NCI-H1694 treated with DMSO at 0.1 percent for 48 hours (cell line): Measurements from ENCODE around the gene ARHGAP22.

Source experiments
- DNase-seq: peaks from one replicate; lab custom pipeline; 2025; lab: John Stamatoyannopoulos, UW

The ARHGAP22 gene

GRCh38 chr10:48607356-48608278 lies 2.7 kb upstream of the ARHGAP22 start:
- DNase-seq, result no peak

DNA sequence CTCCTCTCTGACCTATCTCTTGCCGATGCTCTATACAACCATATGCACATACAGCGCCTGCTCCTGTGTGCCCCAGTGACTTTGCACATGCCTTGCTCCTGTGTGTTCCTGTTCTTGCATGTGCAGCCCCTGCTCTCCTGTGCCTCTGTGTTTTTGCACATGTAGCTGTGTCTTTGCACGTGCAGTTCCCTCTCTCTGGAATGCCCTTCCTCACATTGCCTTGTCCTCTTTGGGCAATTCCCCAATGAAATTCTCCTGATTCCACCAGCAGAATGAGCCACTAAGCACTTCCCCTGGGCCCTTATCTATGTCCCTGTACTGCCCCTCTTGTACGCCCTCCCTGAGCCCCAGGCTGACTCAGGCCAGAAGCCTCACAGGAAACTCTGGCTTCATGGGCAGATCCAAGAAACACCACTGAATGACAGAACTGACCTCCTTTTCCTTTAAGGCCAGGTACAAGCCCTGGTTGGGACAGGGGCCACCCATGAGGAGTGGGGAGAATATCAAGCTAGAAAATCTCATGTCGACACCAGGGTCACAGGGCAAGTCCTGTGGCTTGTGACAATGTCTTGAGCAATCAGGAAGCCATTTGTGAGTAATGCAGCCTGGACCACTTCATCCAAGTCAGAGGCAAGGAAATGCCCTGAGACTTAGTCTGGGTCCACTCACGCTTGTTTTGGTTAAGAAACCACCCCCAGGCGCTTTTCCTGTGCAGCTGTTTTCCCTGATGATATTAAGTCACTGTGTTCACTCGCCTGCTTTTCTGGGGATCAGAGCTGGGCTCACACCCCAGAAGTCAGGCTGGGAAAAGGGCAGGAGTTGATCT lies 1.9 kb upstream of the ARHGAP22 start:
- DNase-seq, result no peak

DNA sequence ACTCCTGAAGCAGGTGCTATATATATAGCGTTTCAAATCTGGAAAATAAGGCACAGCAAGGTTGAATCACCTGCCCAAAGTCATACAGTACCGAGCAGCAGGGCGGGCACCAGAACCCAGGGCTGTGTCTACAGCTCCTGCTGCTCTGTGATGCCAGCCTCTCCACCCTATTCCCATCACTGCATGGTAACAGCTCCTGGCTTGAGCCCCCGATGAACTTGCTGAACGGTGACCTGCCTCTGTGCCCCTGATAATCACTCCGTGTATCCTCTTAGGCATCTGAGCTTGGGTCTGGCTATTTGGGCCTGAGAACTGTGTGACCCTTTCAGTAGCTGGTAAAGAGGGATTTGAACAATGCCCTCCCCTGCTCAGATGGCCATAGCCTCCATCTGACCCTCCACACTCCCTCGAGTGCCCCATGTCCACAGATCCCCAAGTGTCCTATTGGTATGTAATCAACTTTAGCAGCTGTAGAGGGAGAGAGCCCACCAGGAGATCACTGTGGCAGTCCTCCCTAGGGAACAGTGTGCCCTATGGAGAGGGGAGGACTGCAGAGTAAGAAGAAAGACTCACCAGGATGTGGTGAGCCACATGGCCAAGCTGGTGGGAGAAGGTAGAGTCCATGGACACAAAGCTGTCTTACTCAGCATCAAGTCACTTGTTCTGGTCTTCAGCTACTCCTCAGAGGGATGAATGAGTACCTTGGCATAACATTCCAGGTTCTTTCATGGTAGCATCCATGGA lies 1.1 kb upstream of the ARHGAP22 start:
- DNase-seq, result no peak

GRCh38 chr10:48604039-48604990 lies 558 bp downstream of the ARHGAP22 start:
- DNase-seq, result no peak

GRCh38 chr10:48603421-48604038 lies 1.3 kb downstream of the ARHGAP22 start:
- DNase-seq, result no peak

DNA sequence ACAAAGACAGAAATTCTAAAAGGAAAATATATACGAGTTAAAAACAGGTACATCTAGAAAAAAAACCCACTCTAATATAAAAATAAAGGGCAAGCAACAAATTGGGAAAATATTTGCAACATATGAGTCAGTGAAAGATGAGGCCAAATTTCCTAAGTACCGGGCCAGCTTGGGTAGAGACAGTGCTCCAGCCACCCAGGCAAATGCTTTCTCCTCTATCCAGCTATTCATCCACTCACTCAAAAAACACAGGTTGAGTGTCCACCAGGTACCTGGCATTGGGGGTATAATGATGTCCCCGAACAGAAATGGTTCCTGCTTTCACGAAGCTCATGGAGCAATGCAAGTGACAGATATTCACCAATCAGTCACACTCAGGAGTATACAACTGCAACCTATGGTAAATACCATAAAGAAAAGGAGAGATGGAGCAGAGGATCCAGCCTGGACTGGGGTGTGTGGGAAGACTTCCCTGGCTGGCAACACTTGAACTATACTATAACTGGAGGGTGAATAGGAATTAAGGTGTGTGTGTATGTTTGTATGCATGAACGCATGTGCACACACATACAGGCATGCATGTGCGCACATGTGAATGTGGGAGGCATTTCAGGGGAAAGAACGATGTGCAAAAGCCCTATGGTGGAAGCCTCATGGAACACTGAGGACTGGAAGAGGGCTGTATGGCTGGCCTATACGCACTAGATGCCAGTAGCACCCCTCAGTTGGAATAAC lies 2.3 kb downstream of the ARHGAP22 start:
- DNase-seq, result no peak

- no peak for DNase-seq
Observed at GRCh38 chr10:48601789-48602188, 3.1 kb downstream of the ARHGAP22 start.

DNA sequence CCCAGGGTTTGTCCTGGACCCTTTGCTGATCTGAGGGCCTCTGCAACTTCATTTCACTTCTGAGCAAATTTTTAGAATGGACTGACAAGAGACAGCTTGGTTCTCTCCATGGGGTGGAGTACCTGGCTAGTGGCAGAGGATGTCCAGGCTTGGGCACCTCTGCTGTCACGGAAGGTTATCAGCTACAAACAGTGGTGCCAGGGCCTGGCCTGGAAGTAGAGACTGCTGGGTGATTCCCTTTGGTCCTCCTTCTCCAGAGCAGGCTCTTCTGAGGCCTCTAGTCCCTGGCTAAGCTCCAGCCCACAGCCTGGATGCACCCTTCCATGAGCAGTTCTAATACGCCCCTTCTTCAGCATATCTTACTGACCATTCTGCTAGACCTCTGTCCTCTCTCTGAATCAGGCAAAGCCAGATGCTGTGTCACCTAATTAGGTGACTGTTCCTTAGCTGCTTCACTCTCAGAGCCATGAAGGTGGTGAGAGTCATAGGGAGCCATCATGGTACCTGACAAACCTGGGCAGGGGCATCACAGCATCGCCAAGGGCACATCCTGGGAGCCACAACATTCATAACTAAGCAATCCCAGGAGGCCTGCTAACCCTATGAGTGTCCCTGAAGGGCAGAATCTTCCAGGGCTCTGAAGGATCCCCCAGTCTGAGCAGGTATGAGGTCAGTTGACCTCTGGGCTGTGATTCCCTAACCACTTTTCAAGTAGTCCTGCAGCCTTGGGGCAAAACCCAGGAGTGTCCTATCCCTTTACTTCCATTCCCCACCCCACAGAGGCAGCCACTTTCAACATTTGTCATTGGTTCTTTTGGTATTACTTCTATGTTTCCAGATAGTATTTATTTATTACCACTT lies 4.0 kb downstream of the ARHGAP22 start:
- DNase-seq, result no peak

DNA sequence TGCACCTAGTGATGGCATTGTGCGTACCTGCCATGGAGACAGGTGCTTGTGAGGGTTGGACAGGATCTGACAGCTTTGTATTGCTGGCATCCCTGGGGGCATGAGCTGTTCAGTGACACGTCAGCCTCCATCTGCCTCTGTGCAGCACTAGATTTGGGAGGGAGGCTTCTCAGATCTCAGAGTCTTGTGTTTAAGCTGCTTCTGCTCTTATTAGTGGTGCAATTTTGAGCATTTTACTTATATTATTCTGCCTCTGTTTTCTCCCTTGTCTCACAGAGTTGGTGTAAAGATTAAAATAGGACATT lies 5.1 kb downstream of the ARHGAP22 start:
- DNase-seq, result peak; percentile 41

- DNase-seq, result no peak
Observed at GRCh38 chr10:48598936-48599829, 5.7 kb downstream of the ARHGAP22 start.

DNA sequence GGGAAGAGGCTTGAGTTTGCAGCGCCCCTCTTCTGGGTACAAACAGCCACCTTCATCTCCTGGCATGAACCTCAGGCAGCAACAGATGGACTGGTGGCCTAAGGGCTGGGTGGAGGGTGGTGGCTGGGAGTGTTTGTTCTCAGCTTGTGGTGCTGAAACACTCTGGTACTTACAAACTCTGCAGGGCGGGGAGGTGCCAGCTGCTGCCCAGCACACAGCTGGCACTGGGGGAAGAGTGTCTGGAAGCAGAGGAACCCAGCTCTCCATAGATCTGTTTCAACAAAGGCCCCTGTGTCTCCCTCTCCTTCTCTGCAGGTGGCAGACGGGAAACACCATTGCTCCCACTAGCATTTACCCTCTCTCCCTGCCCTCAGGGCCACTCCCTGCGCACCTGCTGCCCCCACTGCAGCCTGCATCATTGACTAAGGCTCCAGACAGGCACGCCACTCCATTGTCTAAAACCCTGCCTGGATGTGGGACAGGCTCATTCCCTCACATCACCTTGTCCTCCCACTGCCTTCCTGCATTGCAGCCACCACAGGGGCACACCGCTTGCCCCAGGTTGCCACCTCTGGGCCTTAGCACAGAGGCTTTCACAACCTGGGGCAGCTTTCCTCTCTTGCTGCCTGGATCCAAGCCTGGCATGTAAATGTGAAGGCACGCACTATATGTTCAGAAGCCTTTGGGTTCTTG lies 6.5 kb downstream of the ARHGAP22 start:
- peak; percentile 63 for DNase-seq

GRCh38 chr10:48595539-48595932 lies 9.3 kb downstream of the ARHGAP22 start:
- DNase-seq, result no peak

GRCh38 chr10:48594803-48595538 lies 9.9 kb downstream of the ARHGAP22 start:
- no peak for DNase-seq

DNA sequence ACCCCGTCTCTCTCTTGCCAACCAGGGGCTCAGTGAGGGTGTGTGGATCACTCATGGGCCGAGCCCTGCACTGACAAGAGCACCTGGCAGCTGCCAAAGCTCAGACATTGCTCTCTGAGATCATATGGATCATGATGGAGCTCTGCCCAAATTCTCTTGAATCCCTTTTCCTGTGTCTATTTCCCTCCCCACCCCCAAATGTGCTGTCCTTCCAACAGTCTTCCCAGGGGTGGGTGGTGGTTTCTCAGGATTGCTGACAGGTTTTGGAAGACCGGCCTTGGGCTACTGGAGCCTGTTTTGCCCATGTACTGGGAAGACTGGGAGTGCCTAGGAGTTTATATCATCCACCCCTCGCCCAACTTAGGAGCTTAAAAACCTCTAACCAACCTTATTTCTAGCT lies 10.5 kb downstream of the ARHGAP22 start:
- DNase-seq, result no peak

DNA sequence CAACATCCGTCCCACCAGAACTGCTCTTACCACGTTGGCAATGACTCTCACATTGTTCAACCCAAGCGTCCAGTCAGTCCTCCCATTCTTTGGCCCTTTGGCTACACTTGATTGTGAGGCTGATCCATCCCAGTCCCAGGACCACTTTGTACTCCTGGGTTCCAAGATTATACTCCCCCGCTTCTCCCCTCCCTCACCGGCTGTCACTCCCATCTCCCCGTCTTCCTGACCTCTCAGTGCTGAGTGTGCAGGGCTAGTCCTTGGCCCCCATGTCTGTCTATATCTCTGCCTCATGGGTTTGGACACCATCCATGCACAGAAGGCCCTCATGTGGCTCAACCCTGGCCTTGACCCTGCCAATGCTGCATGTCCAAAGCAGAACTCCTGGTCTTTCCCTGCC lies 12.5 kb downstream of the ARHGAP22 start:
- DNase-seq, result no peak

GRCh38 chr10:48590945-48591344 lies 13.9 kb downstream of the ARHGAP22 start:
- no peak for DNase-seq

GRCh38 chr10:48589266-48589665 lies 15.6 kb downstream of the ARHGAP22 start:
- no peak for DNase-seq
